Esophagus squamous epithelium (tissue), 4 donors: ENCODE data around the gene VEGFC.

Experiments used
- CTCF ChIP-seq, 6 experiments: fragments of 450-650 bp in 4 of 6; fragments of 200-600 bp in 2 of 6; sonication (generic) in 2 of 6; IDR thresholded peaks; one replicate each; pipeline ENCODE4 v1.5.1; 2016 to 2019; ENCODE audit warnings: antibody characterized with exemption in 6 of 6, mild to moderate bottlenecking in 4 of 6, moderate library complexity in 4 of 6
- POLR2A ChIP-seq, 4 donors: fragments of 450-650 bp; IDR thresholded peaks; one replicate each; pipeline ENCODE4 v1.6.1; 2017; ENCODE audit warnings: antibody characterized with exemption in 4 of 4, mild to moderate bottlenecking in 4 of 4, moderate library complexity in 3 of 4

GRCh38 chr4:176794651-176795050 lies 1.9 kb upstream of the VEGFC start:
- TF ChIP-seq CTCF (IDR thresholded peaks at IDR 0.05) (no peak), POLR2A (IDR thresholded peaks at IDR 0.05) (no peak)
